GM12873 (cell line): ENCODE measurements around the gene ITPRIPL2.

Experiments used
- TF ChIP-seq, protein P1 (sequence below): IDR thresholded peaks from 2 replicates; pipeline ENCODE4 v1.5.1; 2012; ENCODE audit warnings: low read depth, mild to moderate bottlenecking, moderate library complexity, low read length, control low read depth; ENCODE audit not compliant: insufficient read depth; ENCODE audit errors: missing control alignments

ITPRIPL2 gene

DNA sequence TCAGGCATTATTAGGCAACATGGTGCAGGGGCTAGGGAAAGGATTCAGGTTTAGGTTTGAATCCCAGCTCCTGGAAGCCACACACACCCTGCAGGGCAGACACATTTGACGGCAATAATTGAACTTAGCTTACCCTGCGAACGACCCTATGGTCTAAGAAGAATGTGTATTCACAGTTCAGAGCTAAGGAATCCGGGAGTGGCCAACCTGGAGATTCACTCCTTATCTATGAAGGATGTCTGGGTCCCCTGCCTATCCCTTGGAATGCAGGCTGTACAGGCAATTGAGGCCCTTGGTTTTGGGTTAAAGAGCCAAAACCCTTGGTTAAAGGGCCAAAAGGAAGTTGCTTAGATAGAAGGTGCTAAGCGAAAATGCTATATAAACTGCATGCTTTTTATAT is 51.3 kb downstream of the ITPRIPL2 start:
- TF ChIP-seq, protein P1, sequence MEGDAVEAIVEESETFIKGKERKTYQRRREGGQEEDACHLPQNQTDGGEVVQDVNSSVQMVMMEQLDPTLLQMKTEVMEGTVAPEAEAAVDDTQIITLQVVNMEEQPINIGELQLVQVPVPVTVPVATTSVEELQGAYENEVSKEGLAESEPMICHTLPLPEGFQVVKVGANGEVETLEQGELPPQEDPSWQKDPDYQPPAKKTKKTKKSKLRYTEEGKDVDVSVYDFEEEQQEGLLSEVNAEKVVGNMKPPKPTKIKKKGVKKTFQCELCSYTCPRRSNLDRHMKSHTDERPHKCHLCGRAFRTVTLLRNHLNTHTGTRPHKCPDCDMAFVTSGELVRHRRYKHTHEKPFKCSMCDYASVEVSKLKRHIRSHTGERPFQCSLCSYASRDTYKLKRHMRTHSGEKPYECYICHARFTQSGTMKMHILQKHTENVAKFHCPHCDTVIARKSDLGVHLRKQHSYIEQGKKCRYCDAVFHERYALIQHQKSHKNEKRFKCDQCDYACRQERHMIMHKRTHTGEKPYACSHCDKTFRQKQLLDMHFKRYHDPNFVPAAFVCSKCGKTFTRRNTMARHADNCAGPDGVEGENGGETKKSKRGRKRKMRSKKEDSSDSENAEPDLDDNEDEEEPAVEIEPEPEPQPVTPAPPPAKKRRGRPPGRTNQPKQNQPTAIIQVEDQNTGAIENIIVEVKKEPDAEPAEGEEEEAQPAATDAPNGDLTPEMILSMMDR = no peak

GRCh38 chr16:19166500-19166899 is 52.7 kb downstream of the ITPRIPL2 start:
- TF ChIP-seq, protein P1 = peak; percentile 6

DNA sequence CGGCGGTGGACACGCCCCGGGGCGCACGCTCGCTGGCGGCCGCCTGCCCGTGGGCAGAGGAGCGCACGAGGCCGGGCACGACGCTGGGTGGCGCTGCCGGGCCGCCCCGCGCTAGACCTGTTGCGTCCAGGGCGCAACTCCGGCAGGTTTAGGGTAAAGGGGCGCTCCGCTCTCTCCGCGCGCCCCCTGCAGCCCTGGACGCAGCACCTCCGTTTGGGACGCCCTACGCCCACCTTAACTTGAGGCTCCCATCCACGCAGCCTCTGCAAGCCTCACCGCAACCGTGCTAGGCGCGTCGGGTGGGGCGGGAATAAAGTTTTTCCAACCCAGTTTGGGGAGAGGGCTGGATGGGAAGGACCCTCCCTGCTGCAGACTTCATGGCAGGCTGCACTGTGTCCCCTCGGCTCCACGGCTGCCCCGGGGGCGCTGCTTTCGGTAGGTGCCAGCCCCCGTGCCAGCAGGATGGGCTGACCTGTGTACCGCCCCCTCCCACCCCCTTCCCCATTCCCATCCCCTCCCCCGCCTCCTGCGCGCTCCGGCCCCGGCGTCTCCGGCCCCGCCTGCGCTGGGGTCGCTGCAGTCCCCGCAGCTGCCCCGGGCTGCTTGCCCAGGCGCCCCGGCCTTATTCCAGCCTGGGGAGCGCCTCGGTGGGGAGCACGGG is 54.1 kb downstream of the ITPRIPL2 start, which contains the start of gene SYT17:
Gene SYT17 (plus strand): TSS at position 531 of the 661 bp plus-strand sequence. CDS start 407 bp downstream, outside the sequence.
- TF ChIP-seq, protein P1 = peak; percentile 75

DNA sequence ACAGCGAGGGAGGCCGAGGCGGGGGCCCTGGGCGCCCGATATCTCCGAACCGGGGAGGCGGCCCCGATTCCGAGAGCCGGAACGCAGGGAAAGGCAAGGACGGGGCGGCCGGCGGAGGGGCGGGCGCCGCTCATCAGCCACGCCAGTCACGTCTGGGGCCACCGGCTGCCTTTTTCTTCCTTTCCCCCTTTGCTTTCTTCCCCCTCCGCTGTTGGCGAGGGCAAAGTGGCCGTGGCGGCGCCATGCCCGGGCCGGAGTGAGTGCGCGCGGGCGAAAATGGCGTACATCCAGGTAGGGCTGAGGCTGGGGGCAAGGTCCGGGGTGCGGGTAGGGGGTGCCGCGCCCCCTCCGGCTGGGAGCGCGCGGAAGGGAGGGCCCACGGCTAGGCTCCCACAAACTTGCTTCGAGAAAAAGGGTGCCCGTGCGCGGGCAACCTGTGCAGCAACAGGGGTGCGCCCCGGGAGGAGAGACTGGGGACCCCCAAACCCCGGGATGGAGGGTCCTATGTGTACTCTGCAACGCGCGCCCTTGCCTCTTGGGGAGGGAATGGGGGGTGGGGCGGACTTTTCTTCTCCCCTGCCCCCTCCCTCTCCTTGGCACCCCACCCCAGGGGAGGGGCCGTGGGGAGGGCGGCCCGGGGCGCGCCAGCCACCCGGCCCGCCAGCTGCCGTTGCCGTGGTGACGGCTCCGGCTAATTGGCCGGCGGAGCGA is 54.8 kb downstream of the ITPRIPL2 start:
- TF ChIP-seq, protein P1 = no peak

DNA sequence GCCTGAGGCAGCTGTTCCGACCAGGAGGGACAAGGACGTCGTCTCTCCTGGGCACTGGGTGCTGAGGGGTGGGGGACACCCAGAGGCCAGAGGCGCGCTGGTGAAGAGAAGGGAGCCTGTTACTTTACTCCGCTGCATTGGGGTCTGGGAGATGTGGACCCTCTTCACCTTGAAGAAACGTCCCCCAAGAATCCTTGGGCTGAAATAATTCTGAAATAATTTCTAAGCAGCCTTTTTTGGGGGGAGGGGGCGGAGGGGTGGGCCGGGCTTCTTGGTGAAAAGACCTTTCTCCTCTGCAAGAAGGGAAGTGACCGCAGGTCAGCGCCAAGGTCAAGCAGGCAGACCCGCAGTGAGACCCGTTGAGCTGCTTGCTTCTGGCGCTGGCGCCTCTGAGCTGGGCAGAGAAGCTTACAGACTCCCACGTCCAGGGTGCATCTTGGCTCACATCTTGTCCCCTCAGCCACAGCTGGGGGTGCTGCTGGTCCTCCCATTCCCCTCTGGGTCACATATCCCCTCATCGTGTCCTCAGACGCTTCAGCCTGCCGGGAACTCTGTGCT is 55.4 kb downstream of the ITPRIPL2 start:
- TF ChIP-seq, protein P1 = no peak

DNA sequence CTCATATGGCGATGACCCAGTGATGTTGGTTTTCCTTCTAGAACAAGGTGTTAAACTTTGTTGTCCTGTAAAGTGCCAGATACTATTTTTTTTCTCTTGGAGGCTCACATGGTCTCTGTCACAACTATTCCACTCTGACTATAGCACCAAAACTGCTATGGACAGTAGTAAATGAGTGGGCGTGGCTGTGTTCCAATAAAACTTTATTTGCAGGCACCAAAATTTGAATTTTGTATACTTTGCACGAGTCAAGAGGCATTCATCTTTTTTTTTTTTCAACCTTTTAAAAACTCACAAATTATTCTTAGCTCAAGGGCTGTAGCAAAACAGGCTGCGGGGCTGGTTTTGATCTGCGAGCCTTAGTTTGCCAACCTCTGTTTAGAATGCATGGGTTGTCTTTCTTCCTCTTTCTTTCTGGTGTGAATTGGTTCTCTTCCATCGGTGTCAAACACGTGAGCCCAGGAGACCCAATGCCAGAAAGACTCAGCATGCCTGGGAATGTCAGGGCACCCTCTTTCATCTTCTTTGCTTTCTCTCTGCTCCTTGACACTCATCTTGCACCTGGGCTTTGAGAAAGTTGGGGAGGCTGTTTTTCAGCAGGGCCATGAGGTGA is 56.4 kb downstream of the ITPRIPL2 start:
- TF ChIP-seq, protein P1 = no peak
